Measurements from ENCODE around the gene SLPI.
A peak's percentile ranks its signal among the peaks of the same experiment; 100 is the strongest.

Gene SLPI

GRCh38 chr20:45269754-45270270 lies 15.4 kb upstream of the SLPI start:
- DNase-seq = no peak

GRCh38 chr20:45269056-45269455 lies 14.7 kb upstream of the SLPI start:
- no peak for DNase-seq

GRCh38 chr20:45268531-45268930 lies 14.2 kb upstream of the SLPI start:
- DNase-seq = no peak

- no peak for DNase-seq
Measured at GRCh38 chr20:45266977-45267376, 12.6 kb upstream of the SLPI start.

- DNase-seq = no peak
Measured at GRCh38 chr20:45263556-45264266, 9.3 kb upstream of the SLPI start.

GRCh38 chr20:45258664-45259063 lies 4.3 kb upstream of the SLPI start:
- DNase-seq = no peak

- no peak for DNase-seq
Measured at GRCh38 chr20:45258259-45258658, 3.9 kb upstream of the SLPI start.

- DNase-seq = no peak
Measured at GRCh38 chr20:45257711-45258110, 3.3 kb upstream of the SLPI start.

- no peak for DNase-seq
Measured at GRCh38 chr20:45257161-45257560, 2.8 kb upstream of the SLPI start.

- DNase-seq = no peak
Measured at GRCh38 chr20:45253261-45253660, 1.1 kb downstream of the SLPI start.

GRCh38 chr20:45251884-45252560 lies 2.3 kb downstream of the SLPI start:
- DNase-seq = no peak

- no peak for DNase-seq
Measured at GRCh38 chr20:45248609-45249008, 5.8 kb downstream of the SLPI start.

- DNase-seq = no peak
Measured at GRCh38 chr20:45247865-45248264, 6.5 kb downstream of the SLPI start.

GRCh38 chr20:45246109-45246508 lies 8.3 kb downstream of the SLPI start:
- peak; percentile 23 to 31 for DNase-seq

- no peak for DNase-seq
Measured at GRCh38 chr20:45238139-45238538, 16.2 kb downstream of the SLPI start.

- DNase-seq = no peak
Measured at GRCh38 chr20:45235995-45236394, 18.4 kb downstream of the SLPI start.

- DNase-seq = no peak
Measured at GRCh38 chr20:45230631-45231030, 23.7 kb downstream of the SLPI start.

GRCh38 chr20:45229264-45230056 lies 24.9 kb downstream of the SLPI start:
- DNase-seq = peak in 1 of 2 experiments; percentile 11

- DNase-seq = no peak
Measured at GRCh38 chr20:45226287-45226686, 28.1 kb downstream of the SLPI start.

- DNase-seq = no peak
Measured at GRCh38 chr20:45223136-45223535, 31.2 kb downstream of the SLPI start.

- DNase-seq = no peak
Measured at GRCh38 chr20:45221076-45221475, 33.3 kb downstream of the SLPI start, which contains the start of gene SEMG2. Gene SEMG2, plus strand, starts transcription at chr20:45221373. Its CDS starts 17 bp downstream, at chr20:45221390.

- DNase-seq = no peak
Measured at GRCh38 chr20:45218636-45219035, 35.7 kb downstream of the SLPI start.

- no peak for DNase-seq
Measured at GRCh38 chr20:45218124-45218523, 36.2 kb downstream of the SLPI start.

GRCh38 chr20:45212836-45213235 lies 41.5 kb downstream of the SLPI start:
- DNase-seq = no peak

All from Kasumi-1 (cell line).